Esophagus muscularis mucosa (tissue), 3 donors: ENCODE data around the gene SLC25A26.

ENCODE experiments used
- POLR2A ChIP-seq: fragments of 450-650 bp; IDR thresholded peaks from one replicate; pipeline ENCODE4 v1.6.1; 2017; ENCODE audit warnings: antibody characterized with exemption, moderate library complexity, mild to moderate bottlenecking, low read depth
- POLR2AphosphoS5 ChIP-seq, 2 donors: sonication (generic); formaldehyde crosslinking; IDR thresholded peaks; one replicate each; pipeline ENCODE4 v1.6.1; 2017; ENCODE audit warnings: antibody characterized with exemption in 2 of 2
- TF ChIP-seq, protein P1 (sequence below), 3 experiments: fragments of 200-600 bp in 2 of 3; fragments of 450-650 bp in 1 of 3; sonication (generic) in 2 of 3; IDR thresholded peaks; one replicate each; pipeline ENCODE4 v1.5.1; 2017 to 2019; ENCODE audit warnings: antibody characterized with exemption in 3 of 3, mild to moderate bottlenecking in 2 of 3, moderate library complexity in 1 of 3

DNA sequence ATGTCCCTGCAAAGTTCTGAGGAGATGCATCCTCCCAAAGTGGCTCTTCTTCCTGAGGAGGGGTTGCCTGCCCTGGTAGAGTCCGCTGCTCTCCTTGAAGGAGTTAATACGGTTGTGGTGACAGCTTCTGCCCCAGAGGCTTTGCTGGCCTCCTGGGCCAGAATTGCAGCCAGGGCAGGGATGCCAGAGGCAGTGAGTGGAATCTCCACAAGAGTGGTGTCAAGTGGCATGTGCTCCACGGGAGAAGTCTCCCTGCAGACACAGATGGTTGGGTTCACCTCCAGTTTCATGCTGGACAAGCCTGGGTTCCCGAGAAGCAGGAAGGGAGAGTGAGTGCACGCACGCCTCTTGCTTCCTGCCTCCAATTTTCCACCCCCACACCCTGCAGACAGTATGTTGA is 105.5 kb downstream of the SLC25A26 start:
- no peak for TF ChIP-seq POLR2A
- TF ChIP-seq POLR2AphosphoS5 (IDR thresholded peaks at IDR 0.05) = no peak
- TF ChIP-seq, protein P1, sequence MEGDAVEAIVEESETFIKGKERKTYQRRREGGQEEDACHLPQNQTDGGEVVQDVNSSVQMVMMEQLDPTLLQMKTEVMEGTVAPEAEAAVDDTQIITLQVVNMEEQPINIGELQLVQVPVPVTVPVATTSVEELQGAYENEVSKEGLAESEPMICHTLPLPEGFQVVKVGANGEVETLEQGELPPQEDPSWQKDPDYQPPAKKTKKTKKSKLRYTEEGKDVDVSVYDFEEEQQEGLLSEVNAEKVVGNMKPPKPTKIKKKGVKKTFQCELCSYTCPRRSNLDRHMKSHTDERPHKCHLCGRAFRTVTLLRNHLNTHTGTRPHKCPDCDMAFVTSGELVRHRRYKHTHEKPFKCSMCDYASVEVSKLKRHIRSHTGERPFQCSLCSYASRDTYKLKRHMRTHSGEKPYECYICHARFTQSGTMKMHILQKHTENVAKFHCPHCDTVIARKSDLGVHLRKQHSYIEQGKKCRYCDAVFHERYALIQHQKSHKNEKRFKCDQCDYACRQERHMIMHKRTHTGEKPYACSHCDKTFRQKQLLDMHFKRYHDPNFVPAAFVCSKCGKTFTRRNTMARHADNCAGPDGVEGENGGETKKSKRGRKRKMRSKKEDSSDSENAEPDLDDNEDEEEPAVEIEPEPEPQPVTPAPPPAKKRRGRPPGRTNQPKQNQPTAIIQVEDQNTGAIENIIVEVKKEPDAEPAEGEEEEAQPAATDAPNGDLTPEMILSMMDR (IDR thresholded peaks at IDR 0.05) = no peak
